NCI-H128 (cell line): ENCODE data around the gene PTPRK.

ENCODE experiments used
- DNase-seq: peaks from one replicate; lab custom pipeline; 2025; ENCODE audit not compliant: unreplicated experiment; lab: John Stamatoyannopoulos, UW

The PTPRK gene

GRCh38 chr6:128395596-128395995 lies 124.8 kb downstream of the PTPRK start:
- no peak for DNase-seq

- DNase-seq = no peak
Observed at GRCh38 chr6:128395188-128395587, 125.2 kb downstream of the PTPRK start.

DNA sequence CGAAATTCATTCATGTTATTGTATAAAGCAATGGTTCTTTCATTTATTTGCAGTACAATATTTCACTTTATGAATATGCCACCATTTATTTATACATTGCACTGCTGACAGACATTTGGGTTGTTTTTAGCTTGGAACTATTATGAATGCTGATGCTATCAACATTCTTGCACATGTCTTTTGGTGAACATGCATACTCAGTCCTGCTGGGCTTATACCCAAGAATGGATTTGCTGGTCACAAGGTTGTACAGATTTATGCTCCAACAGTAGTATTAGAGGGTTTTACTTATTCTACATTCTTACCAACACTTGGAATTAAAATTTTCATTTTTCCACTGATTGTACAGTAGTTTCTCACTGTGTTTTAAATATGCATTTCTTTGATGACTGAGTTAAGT lies 126.2 kb downstream of the PTPRK start:
- DNase-seq = no peak

- DNase-seq = no peak
Observed at GRCh38 chr6:128389820-128390534, 130.4 kb downstream of the PTPRK start.

GRCh38 chr6:128388380-128388779 lies 132.0 kb downstream of the PTPRK start:
- DNase-seq = no peak

- DNase-seq = no peak
Observed at GRCh38 chr6:128380891-128381290, 139.5 kb downstream of the PTPRK start.

- no peak for DNase-seq
Observed at GRCh38 chr6:128379577-128379976, 140.8 kb downstream of the PTPRK start.

GRCh38 chr6:128376952-128377503 lies 143.4 kb downstream of the PTPRK start:
- no peak for DNase-seq

- no peak for DNase-seq
Observed at GRCh38 chr6:128371136-128371535, 149.3 kb downstream of the PTPRK start.

DNA sequence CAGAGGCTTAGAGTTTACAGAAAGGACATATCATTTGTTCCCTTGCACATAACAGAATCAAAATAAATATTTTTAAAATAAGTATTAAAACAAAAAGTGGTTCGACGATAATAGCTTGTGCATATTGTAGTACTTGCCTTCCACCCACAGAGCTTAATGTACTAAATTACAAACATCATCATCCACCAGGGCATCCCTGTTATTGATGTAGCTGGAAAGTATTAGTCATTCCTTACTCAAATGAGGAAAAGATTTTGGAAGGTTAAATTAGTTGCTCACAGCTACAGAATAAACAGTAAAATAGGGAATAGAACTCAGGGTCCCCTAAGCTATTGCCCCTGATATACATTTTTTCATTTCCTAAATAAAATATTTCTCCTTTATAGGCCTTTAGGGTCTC lies 150.3 kb downstream of the PTPRK start:
- DNase-seq = no peak

DNA sequence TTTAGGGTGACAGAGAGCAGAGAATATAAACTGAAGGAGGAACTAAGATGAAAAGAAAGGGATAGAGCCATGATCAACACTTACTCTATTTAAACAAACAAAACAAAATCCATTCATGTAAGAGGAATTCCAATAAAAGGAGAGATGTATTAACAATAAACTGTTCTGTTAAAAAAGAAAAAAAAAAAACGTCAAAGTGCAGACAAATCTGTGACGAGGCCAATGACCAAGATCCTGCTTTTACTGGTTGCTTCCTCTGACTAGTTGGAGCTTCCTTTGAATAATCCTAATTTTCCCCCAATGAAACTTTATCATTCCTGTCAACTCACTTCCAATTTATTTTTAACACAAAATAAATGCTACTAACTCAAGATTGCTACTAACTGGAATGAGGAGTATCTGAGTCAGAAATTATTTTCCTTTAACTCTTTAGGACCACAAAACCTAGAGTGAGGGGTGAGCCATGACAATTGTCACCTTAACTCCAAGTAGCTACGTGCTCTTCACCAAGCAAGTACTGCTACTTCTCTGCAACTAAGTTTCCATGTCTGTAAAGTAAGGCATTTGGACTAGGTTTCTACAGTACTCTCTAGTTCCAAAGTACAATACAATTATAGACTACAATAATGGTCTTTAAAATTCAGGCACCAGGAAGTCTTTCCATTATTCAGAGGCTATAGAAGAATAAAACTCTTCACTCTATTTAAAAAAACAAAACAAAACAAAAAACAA lies 152.0 kb downstream of the PTPRK start:
- DNase-seq = no peak

- DNase-seq = no peak
Observed at GRCh38 chr6:128367437-128367836, 153.0 kb downstream of the PTPRK start.

- DNase-seq = no peak
Observed at GRCh38 chr6:128365520-128366160, 154.8 kb downstream of the PTPRK start.

DNA sequence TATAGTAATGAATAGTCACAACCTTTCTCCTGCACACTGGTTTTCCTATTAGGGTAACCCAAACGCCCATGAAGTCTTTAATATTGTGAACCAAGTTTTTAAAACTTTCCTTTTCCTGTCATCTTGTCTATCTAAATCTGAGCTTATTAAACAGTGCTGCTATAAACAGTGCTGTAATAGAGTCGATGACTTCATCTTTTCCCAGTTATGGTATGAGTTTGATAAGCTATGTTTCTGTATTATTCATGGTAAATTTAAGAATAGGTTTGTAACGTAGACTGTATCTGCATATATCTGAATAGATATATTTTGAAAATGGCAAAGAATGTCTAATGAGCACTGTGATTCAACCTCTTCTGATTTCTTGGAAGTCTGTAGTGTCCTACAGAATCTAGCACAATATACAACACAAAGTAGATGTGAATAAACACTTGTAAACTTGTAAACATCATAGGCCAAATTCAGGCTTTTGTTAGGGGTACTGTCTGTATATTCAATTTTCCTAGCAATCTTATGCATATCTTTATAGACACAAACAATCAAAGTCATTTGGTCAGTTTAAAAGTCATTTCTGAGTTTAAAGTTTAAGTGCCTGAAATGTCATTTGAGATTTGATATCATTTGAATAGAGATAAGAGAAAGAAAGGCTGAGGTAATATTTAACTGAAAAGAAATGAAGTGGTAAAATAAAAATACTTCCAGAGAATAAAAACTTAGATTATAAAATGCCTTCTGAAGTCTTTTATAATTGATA lies 155.5 kb downstream of the PTPRK start:
- no peak for DNase-seq

GRCh38 chr6:128363020-128363813 lies 157.2 kb downstream of the PTPRK start:
- DNase-seq = no peak

GRCh38 chr6:128361378-128361777 lies 159.0 kb downstream of the PTPRK start:
- DNase-seq = no peak

GRCh38 chr6:128358244-128358776 lies 162.1 kb downstream of the PTPRK start:
- no peak for DNase-seq

GRCh38 chr6:128357392-128358130 lies 162.8 kb downstream of the PTPRK start:
- DNase-seq = no peak

DNA sequence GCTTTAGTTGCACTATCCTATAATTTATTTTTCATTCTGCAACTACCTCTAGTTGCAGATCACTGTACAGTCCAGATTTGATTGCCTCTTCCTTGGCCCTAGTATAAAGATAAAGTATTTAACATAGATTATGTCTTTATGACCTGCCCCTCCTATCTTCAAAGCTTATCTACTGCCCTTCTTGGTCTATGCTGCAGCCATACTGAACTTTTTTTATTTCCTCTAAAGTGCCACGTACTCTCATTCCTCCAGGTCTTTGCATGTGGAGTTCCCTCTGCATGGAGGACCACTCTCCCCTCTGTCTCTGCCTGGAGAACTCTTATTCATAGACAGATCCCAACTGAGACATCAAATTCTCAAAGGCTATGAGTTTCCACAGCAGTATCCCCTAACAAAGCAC lies 168.0 kb downstream of the PTPRK start:
- DNase-seq = no peak

- DNase-seq = no peak
Observed at GRCh38 chr6:128351255-128351514, 169.2 kb downstream of the PTPRK start.
